Endodermal cell (in vitro differentiated cells): Measurements from ENCODE around the gene EIF2B5. TPM values are rescaled to one million over a fixed set of nuclear protein-coding genes. Genes with fewer than 3 reads are reported as not detected.
A peak's percentile ranks its signal among the peaks of the same experiment; 100 is the strongest.

Source experiments
- DNase-seq: peaks from one replicate; pipeline ENCODE4 v3.0.0-alpha.2; 2017
- H3K27ac ChIP-seq: 2 replicates; pipeline ENCODE4 v1.5.1; 2013; ENCODE audit warnings: mild to moderate bottlenecking, low read depth, low read length, moderate library complexity
- H3K27me3 ChIP-seq: 2 replicates; pipeline ENCODE4 v1.6.1; 2013; ENCODE audit warnings: mild to moderate bottlenecking, low read length, moderate library complexity; ENCODE audit not compliant: insufficient read depth, control insufficient read depth, poor library complexity, severe bottlenecking
- H3K36me3 ChIP-seq: 2 replicates; pipeline ENCODE4 v1.7.0; 2013; ENCODE audit warnings: mild to moderate bottlenecking, low read length, moderate library complexity; ENCODE audit not compliant: control insufficient read depth, insufficient read depth
- H3K4me1 ChIP-seq: one replicate; pipeline ENCODE4 v1.7.0; 2013; ENCODE audit warnings: low read length; ENCODE audit not compliant: control insufficient read depth, insufficient read depth
- H3K4me3 ChIP-seq: 2 replicates; pipeline ENCODE4 v1.5.1; 2013; ENCODE audit warnings: mild to moderate bottlenecking, low read length, moderate library complexity
- H3K9ac ChIP-seq: 2 replicates; pipeline ENCODE4 v1.6.1; 2013; ENCODE audit warnings: mild to moderate bottlenecking, low read length, moderate library complexity; ENCODE audit not compliant: poor library complexity, severe bottlenecking; ENCODE audit errors: extremely low read depth
- H3K9me3 ChIP-seq: 2 replicates; pipeline ENCODE4 v1.6.1; 2013; ENCODE audit warnings: mild to moderate bottlenecking, low read length, moderate library complexity; ENCODE audit not compliant: control insufficient read depth
- H3K27ac Mint-ChIP-seq: 2 replicates; pipeline ENCODE4 v1.8.0; 2020; ENCODE audit warnings: mixed read lengths
- H3K27me3 Mint-ChIP-seq: 2 replicates; pipeline ENCODE4 v1.8.0; 2021; ENCODE audit warnings: mild to moderate bottlenecking, mixed read lengths; ENCODE audit not compliant: insufficient read depth
- H3K36me3 Mint-ChIP-seq: 2 replicates; pipeline ENCODE4 v1.8.0; 2020; ENCODE audit warnings: low read depth, mixed read lengths
- H3K4me1 Mint-ChIP-seq: 2 replicates; pipeline ENCODE4 v1.8.0; 2020; ENCODE audit warnings: mixed read lengths
- H3K4me3 Mint-ChIP-seq: 2 replicates; pipeline ENCODE4 v1.8.0; 2020; ENCODE audit warnings: mild to moderate bottlenecking, moderate library complexity, mixed read lengths
- H3K9me3 Mint-ChIP-seq: 2 replicates; pipeline ENCODE4 v1.8.0; 2020; ENCODE audit warnings: mild to moderate bottlenecking, mixed read lengths
- WGBS, 2 experiments: methylation state at CpG; one replicate each; pipeline versions ENCODE4 v1.1.5 to v1.1.7; 2013; ENCODE audit warnings: missing lambda C conversion rate in 2 of 2, mixed read lengths in 1 of 2; ENCODE audit not compliant: insufficient coverage in 1 of 2, insufficient read length in 1 of 2; 5-methylcytosine and 5-hydroxymethylcytosine counted together
- total RNA-seq, 2 donors: library from RNA; stranded (reverse); fragmentation: NEBNext Ultra II Directional in 1 of 2; extraction: Animal tissue kit (Norgen Biotek cat#: 25700) in 1 of 2; gene quantifications; 2 replicates in 1 of 2; 3 replicates in 1 of 2; pipeline ENCODE4 v1.2.1, GENCODE V29; 2021
- TF ChIP-seq, protein P1 (sequence below): fragments of 200-600 bp; sonication (generic); conservative IDR thresholded peaks from 2 replicates; pipeline ENCODE4 v1.5.0; 2021; ENCODE audit warnings: antibody characterized with exemption, mild to moderate bottlenecking

The EIF2B5 gene
- total RNA-seq, 2 donors from 2014 or later: 33.4 to 37.5 TPM

GRCh38 chr3:184188080-184188479 is 52.9 kb downstream of the EIF2B5 start:
- TF ChIP-seq, protein P1, sequence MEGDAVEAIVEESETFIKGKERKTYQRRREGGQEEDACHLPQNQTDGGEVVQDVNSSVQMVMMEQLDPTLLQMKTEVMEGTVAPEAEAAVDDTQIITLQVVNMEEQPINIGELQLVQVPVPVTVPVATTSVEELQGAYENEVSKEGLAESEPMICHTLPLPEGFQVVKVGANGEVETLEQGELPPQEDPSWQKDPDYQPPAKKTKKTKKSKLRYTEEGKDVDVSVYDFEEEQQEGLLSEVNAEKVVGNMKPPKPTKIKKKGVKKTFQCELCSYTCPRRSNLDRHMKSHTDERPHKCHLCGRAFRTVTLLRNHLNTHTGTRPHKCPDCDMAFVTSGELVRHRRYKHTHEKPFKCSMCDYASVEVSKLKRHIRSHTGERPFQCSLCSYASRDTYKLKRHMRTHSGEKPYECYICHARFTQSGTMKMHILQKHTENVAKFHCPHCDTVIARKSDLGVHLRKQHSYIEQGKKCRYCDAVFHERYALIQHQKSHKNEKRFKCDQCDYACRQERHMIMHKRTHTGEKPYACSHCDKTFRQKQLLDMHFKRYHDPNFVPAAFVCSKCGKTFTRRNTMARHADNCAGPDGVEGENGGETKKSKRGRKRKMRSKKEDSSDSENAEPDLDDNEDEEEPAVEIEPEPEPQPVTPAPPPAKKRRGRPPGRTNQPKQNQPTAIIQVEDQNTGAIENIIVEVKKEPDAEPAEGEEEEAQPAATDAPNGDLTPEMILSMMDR: no peak
- Mint-ChIP-seq H3K4me3 (no peak overlapping the region), H3K36me3 (peaks cover 61% of the 10 kb centered on the region), H3K27ac (no peak overlapping the region), H3K4me1 (peaks cover 31% of the 10 kb centered on the region), H3K27me3 (no peaks in the 10 kb centered on the region), H3K9me3 (no peaks in the 10 kb centered on the region)
- WGBS, 2 experiments: 94 to 95% methylated on average over 17 of the region's 17 CpGs
- no peaks in the 10 kb centered on the region for H3K9me3 ChIP-seq
- DNase-seq: no peak
- H3K4me1 ChIP-seq: no peaks in the 10 kb centered on the region
- peaks cover 77% of the 10 kb centered on the region for H3K36me3 ChIP-seq
- H3K4me3 ChIP-seq: no peak overlapping the region
- H3K27me3 ChIP-seq: no peaks in the 10 kb centered on the region
- no peak overlapping the region for H3K9ac ChIP-seq
- no peak overlapping the region for H3K27ac ChIP-seq

- H3K4me3 Mint-ChIP-seq: no peak overlapping the region
- no peak for DNase-seq
- H3K36me3 Mint-ChIP-seq: peaks cover 61% of the 10 kb centered on the region
- TF ChIP-seq, protein P1: no peak
- 92 to 99% methylated on average over 10 to 13 of the region's 13 CpGs for WGBS, 2 experiments
- H3K27ac Mint-ChIP-seq: no peak overlapping the region
- H3K9me3 Mint-ChIP-seq: no peaks in the 10 kb centered on the region
- Histone ChIP-seq H3K27me3 (no peaks in the 10 kb centered on the region), H3K27ac (no peak overlapping the region), H3K9ac (no peak overlapping the region), H3K4me1 (no peaks in the 10 kb centered on the region), H3K36me3 (peaks cover 77% of the 10 kb centered on the region), H3K4me3 (no peak overlapping the region), H3K9me3 (no peaks in the 10 kb centered on the region)
- H3K4me1 Mint-ChIP-seq: peaks cover 19% of the 10 kb centered on the region
- H3K27me3 Mint-ChIP-seq: no peaks in the 10 kb centered on the region
These were observed 54.3 kb downstream of the EIF2B5 start for GRCh38 chr3:184189421-184189820.

DNA sequence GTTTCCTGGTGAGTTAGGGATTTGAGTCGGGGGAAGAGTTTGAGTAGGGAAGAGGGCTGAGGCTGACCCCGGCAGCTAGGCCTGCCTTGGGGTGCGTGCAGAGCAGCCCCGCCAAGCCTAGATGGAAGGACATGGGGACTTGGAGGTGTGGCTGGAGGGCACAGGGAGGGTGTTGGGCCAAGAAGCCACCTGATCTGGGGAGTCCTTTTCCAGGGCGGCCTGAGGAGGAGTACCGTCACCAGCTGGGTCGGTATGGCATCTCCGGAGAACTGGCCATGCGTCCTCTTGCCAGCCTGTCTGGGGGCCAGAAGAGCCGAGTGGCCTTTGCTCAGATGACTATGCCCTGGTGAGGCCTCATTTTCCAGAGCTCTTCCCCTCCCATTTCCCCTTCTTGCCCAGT is 57.7 kb downstream of the EIF2B5 start:
- Histone ChIP-seq H3K4me1 (no peaks in the 10 kb centered on the region), H3K27ac (no peak overlapping the region), H3K9me3 (no peaks in the 10 kb centered on the region), H3K4me3 (no peak overlapping the region), H3K27me3 (no peaks in the 10 kb centered on the region), H3K9ac (no peak overlapping the region), H3K36me3 (peaks cover 68% of the 10 kb centered on the region)
- no peaks in the 10 kb centered on the region for H3K27me3 Mint-ChIP-seq
- no peak overlapping the region for H3K27ac Mint-ChIP-seq
- TF ChIP-seq, protein P1: no peak
- DNase-seq: peak; percentile 18
- no peaks in the 10 kb centered on the region for H3K9me3 Mint-ChIP-seq
- H3K36me3 Mint-ChIP-seq: peaks cover 64% of the 10 kb centered on the region
- no peak overlapping the region for H3K4me3 Mint-ChIP-seq
- WGBS, 2 experiments: 96 to 100% methylated on average over 5 to 10 of the region's 10 CpGs
- no peaks in the 10 kb centered on the region for H3K4me1 Mint-ChIP-seq
